ENCODE measurements around the gene CACNA1G.

The CACNA1G gene

DNA sequence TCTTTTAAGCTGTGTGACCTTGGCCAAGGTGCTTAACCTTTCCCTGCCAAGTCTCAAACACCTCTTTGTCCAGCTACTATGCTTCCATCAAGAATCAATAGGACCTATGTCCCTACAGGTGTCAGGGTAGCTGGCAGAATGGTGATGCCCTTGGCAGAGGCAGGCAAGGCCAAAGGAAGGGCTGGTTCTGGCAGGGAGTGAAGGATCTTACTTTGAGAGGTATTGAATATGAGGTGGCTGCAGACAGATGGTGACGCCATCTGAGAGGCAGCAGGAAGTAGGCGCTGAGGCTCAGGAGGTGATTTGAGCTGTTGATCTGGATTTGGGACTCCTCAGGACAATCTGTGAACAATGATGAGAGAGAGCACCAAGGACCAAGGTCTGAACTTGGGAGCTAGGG, 86.7 kb downstream of the CACNA1G start:
- DNase-seq, result no peak
- Histone ChIP-seq H3K4me1 (ENCODE audit: control insufficient read depth, insufficient read depth, low read depth, low read length) (peaks cover 14% of the 10 kb centered on the region), H2BK12ac (ENCODE audit: low read length in 2 of 2) (no peak overlapping the region), H3K27me3 (ENCODE audit: control insufficient read depth in 1 of 2, insufficient read depth in 1 of 2, low read length in 2 of 2) (no peaks in the 10 kb centered on the region), H3K4ac (ENCODE audit: low read depth in 1 of 2, low read length in 2 of 2) (no peak overlapping the region), H3K23ac (ENCODE audit: low read length in 2 of 2) (no peak overlapping the region), H3K27ac (ENCODE audit: low read length, poor library complexity, severe bottlenecking) (no peak overlapping the region), H3K18ac (ENCODE audit: low read depth in 1 of 2, low read length in 2 of 2) (no peak overlapping the region), H3K14ac (ENCODE audit: low read length in 2 of 2) (peak overlapping the region in 1 of 2 experiments; percentile 3), H2AK5ac (ENCODE audit: low read length, severe bottlenecking) (no peak overlapping the region), H2BK5ac (ENCODE audit: low read depth, low read length, poor library complexity, severe bottlenecking) (no peak overlapping the region), H2BK15ac (ENCODE audit: low read depth, poor library complexity, severe bottlenecking) (no peak overlapping the region), H3K9me3 (ENCODE audit: control insufficient read depth, low read length) (no peaks in the 10 kb centered on the region), H3K36me3 (ENCODE audit: control insufficient read depth in 1 of 2, insufficient read depth in 2 of 2, low read depth in 1 of 2, low read length in 2 of 2) (peaks cover 0 to 4% of the 10 kb centered on the region in 2 experiments), H4K8ac (ENCODE audit: low read length) (no peak overlapping the region), H3K4me2 (ENCODE audit: low read length, poor library complexity, severe bottlenecking) (no peak overlapping the region), H2AFZ (ENCODE audit: low read depth, low read length) (no peak overlapping the region), H3K9ac (ENCODE audit: low read length) (no peak overlapping the region), H3K79me1 (replicated peaks; ENCODE audit: low read length, poor library complexity, severe bottlenecking) (peaks cover 8% of the 10 kb centered on the region), H3K4me3 (ENCODE audit: insufficient read depth in 1 of 2, low read depth in 1 of 2, low read length in 2 of 2) (no peak overlapping the region), H2BK120ac (ENCODE audit: low read depth, low read length) (no peak overlapping the region), H4K91ac (ENCODE audit: low read length) (no peak overlapping the region)
- WGBS, result 65% methylated on average over 2 of the region's 2 CpGs

DNA sequence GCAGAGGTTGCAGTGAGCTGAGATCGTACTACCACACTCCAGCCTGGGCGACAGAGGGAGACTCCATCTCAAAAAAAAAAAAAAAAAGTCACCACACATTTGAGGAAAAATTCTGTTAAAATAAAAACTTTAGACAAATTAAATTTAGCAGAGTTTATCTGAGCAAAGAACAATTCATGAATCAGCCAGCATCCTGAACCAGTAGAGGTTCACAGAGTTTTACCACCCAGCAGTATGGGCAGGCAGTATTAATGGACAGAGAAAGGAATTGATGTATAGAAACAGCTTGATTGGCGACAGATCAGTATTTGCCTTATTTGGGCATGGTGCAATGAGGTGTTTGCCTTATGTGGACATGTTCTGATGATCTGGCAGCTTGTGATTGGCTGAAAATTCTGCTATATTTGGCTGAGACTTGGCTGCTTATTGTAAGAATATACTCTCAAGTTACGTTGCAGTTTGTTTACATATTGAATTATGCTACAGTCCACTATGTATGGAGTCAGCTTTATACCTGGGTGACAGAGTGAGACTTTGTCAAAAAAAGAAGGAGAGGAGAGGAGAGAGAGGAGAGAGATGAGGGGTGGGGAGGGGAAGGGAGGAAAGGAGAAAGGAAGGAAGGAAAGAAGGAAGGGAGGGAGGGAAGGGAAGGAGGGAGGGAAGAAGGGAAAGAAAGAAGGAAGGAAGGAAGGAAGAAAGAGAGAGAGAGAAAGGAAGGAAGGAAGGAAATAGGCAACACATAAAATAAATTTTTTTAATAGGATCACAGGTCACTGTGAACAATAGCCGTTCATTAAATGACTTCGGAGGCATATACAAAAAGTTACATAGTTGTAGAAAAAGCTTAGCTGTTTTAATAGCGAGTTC, 88.8 kb downstream of the CACNA1G start:
- Histone ChIP-seq H4K91ac (ENCODE audit: low read length) (no peak overlapping the region), H3K18ac (ENCODE audit: low read depth in 1 of 2, low read length in 2 of 2) (no peak overlapping the region), H3K4me1 (ENCODE audit: control insufficient read depth, insufficient read depth, low read depth, low read length) (no peaks in the 10 kb centered on the region), H2BK15ac (ENCODE audit: low read depth, poor library complexity, severe bottlenecking) (no peak overlapping the region), H3K36me3 (ENCODE audit: control insufficient read depth in 1 of 2, insufficient read depth in 2 of 2, low read depth in 1 of 2, low read length in 2 of 2) (no peaks in the 10 kb centered on the region), H3K23ac (ENCODE audit: low read length in 2 of 2) (no peak overlapping the region), H2BK5ac (ENCODE audit: low read depth, low read length, poor library complexity, severe bottlenecking) (no peak overlapping the region), H3K14ac (ENCODE audit: low read length in 2 of 2) (no peak overlapping the region), H3K9ac (ENCODE audit: low read length) (no peak overlapping the region), H4K8ac (ENCODE audit: low read length) (no peak overlapping the region), H3K27me3 (ENCODE audit: control insufficient read depth in 1 of 2, insufficient read depth in 1 of 2, low read length in 2 of 2) (no peaks in the 10 kb centered on the region), H3K79me1 (replicated peaks; ENCODE audit: low read length, poor library complexity, severe bottlenecking) (no peaks in the 10 kb centered on the region), H2BK12ac (ENCODE audit: low read length in 2 of 2) (no peak overlapping the region), H2BK120ac (ENCODE audit: low read depth, low read length) (no peak overlapping the region), H3K4me2 (ENCODE audit: low read length, poor library complexity, severe bottlenecking) (no peak overlapping the region), H3K4ac (ENCODE audit: low read depth in 1 of 2, low read length in 2 of 2) (no peak overlapping the region), H2AK5ac (ENCODE audit: low read length, severe bottlenecking) (no peak overlapping the region), H2AFZ (ENCODE audit: low read depth, low read length) (no peak overlapping the region), H3K9me3 (ENCODE audit: control insufficient read depth, low read length) (no peaks in the 10 kb centered on the region), H3K27ac (ENCODE audit: low read length, poor library complexity, severe bottlenecking) (no peak overlapping the region), H3K4me3 (ENCODE audit: insufficient read depth in 1 of 2, low read depth in 1 of 2, low read length in 2 of 2) (no peak overlapping the region)
- DNase-seq, result no peak
- WGBS, result 85% methylated on average over 6 of the region's 7 CpGs

DNA sequence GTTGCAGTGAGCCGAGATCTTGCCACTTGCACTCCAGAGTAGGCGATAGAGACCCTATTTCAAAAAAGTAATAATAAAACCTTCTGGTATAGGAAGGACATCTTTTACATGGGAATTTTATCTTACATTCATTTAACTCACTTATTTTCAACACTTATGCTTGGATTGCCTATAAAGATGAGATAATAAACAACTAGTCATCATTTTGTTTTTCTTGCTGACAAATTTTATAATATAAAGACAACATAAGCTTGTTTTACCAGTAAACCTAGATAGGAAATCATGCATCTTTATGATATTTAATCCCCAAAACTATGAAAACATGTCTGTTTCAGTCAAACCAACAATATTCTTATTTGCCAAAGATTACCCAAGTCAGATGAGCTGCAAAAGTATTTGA, 91.1 kb downstream of the CACNA1G start:
- Histone ChIP-seq H3K9me3 (ENCODE audit: control insufficient read depth, low read length) (no peaks in the 10 kb centered on the region), H3K4ac (ENCODE audit: low read depth in 1 of 2, low read length in 2 of 2) (no peak overlapping the region), H3K4me2 (ENCODE audit: low read length, poor library complexity, severe bottlenecking) (no peak overlapping the region), H4K8ac (ENCODE audit: low read length) (no peak overlapping the region), H3K27me3 (ENCODE audit: control insufficient read depth in 1 of 2, insufficient read depth in 1 of 2, low read length in 2 of 2) (no peaks in the 10 kb centered on the region), H3K4me1 (ENCODE audit: control insufficient read depth, insufficient read depth, low read depth, low read length) (no peaks in the 10 kb centered on the region), H4K91ac (ENCODE audit: low read length) (no peak overlapping the region), H3K14ac (ENCODE audit: low read length in 2 of 2) (no peak overlapping the region), H3K18ac (ENCODE audit: low read depth in 1 of 2, low read length in 2 of 2) (no peak overlapping the region), H2AK5ac (ENCODE audit: low read length, severe bottlenecking) (no peak overlapping the region), H2BK15ac (ENCODE audit: low read depth, poor library complexity, severe bottlenecking) (no peak overlapping the region), H2BK12ac (ENCODE audit: low read length in 2 of 2) (no peak overlapping the region), H3K36me3 (ENCODE audit: control insufficient read depth in 1 of 2, insufficient read depth in 2 of 2, low read depth in 1 of 2, low read length in 2 of 2) (peaks cover 0 to 6% of the 10 kb centered on the region in 2 experiments), H3K9ac (ENCODE audit: low read length) (no peak overlapping the region), H2BK5ac (ENCODE audit: low read depth, low read length, poor library complexity, severe bottlenecking) (no peak overlapping the region), H3K23ac (ENCODE audit: low read length in 2 of 2) (no peak overlapping the region), H3K4me3 (ENCODE audit: insufficient read depth in 1 of 2, low read depth in 1 of 2, low read length in 2 of 2) (no peak overlapping the region), H2AFZ (ENCODE audit: low read depth, low read length) (no peak overlapping the region), H2BK120ac (ENCODE audit: low read depth, low read length) (no peak overlapping the region), H3K79me1 (replicated peaks; ENCODE audit: low read length, poor library complexity, severe bottlenecking) (peaks cover 1% of the 10 kb centered on the region), H3K27ac (ENCODE audit: low read length, poor library complexity, severe bottlenecking) (no peak overlapping the region)
- no CpG with 5 or more reads among the region's 2 CpGs for WGBS
- no peak for DNase-seq

DNA sequence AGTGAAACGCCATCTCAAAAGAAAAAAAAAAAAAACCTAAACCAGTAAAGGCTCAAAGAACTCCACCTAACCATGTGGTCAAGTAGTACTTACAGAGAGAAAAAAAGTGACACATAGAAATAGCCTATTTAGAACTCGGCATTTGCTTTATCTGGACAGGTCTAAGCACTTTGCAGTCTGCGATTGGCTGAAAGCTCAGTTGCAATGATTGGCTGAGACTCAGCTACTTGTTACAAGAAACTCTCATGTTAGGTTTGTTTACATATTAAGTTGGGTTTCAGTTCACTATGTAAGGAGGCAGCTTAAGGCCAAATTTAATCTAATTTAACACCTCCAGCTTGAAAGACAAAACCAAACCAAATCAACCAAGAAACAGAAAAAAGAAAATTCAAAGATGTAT, 93.2 kb downstream of the CACNA1G start:
- Histone ChIP-seq H3K27me3 (ENCODE audit: control insufficient read depth in 1 of 2, insufficient read depth in 1 of 2, low read length in 2 of 2) (no peaks in the 10 kb centered on the region), H3K27ac (ENCODE audit: low read length, poor library complexity, severe bottlenecking) (no peak overlapping the region), H3K4me1 (ENCODE audit: control insufficient read depth, insufficient read depth, low read depth, low read length) (peaks cover 3% of the 10 kb centered on the region), H4K8ac (ENCODE audit: low read length) (no peak overlapping the region), H2AFZ (ENCODE audit: low read depth, low read length) (no peak overlapping the region), H3K23ac (ENCODE audit: low read length in 2 of 2) (no peak overlapping the region), H3K14ac (ENCODE audit: low read length in 2 of 2) (no peak overlapping the region), H2BK15ac (ENCODE audit: low read depth, poor library complexity, severe bottlenecking) (no peak overlapping the region), H3K4me2 (ENCODE audit: low read length, poor library complexity, severe bottlenecking) (no peak overlapping the region), H3K9ac (ENCODE audit: low read length) (no peak overlapping the region), H3K9me3 (ENCODE audit: control insufficient read depth, low read length) (no peaks in the 10 kb centered on the region), H3K4me3 (ENCODE audit: insufficient read depth in 1 of 2, low read depth in 1 of 2, low read length in 2 of 2) (no peak overlapping the region), H3K18ac (ENCODE audit: low read depth in 1 of 2, low read length in 2 of 2) (no peak overlapping the region), H3K36me3 (ENCODE audit: control insufficient read depth in 1 of 2, insufficient read depth in 2 of 2, low read depth in 1 of 2, low read length in 2 of 2) (peaks cover 5 to 16% of the 10 kb centered on the region in 2 experiments), H2AK5ac (ENCODE audit: low read length, severe bottlenecking) (no peak overlapping the region), H4K91ac (ENCODE audit: low read length) (no peak overlapping the region), H2BK5ac (ENCODE audit: low read depth, low read length, poor library complexity, severe bottlenecking) (no peak overlapping the region), H3K4ac (ENCODE audit: low read depth in 1 of 2, low read length in 2 of 2) (no peak overlapping the region), H2BK120ac (ENCODE audit: low read depth, low read length) (no peak overlapping the region), H2BK12ac (ENCODE audit: low read length in 2 of 2) (no peak overlapping the region), H3K79me1 (replicated peaks; ENCODE audit: low read length, poor library complexity, severe bottlenecking) (peaks cover 1% of the 10 kb centered on the region)
- WGBS, result 95% methylated on average over 2 of the region's 3 CpGs
- no peak for DNase-seq
